ENCODE results near the gene CXCL11.
"Not testable (repeated sequence)": the region's sequence is repeated elsewhere in the genome, so short reads cannot be mapped to it uniquely, and the experiment has no call there.

The CXCL11 gene

GRCh38 chr4:76035799-76036380 lies at the start of gene CXCL11:
CXCL11 (minus strand) TSS chr4:76036070; CDS start chr4:76035987, 83 bp downstream.
- DNase-seq, result no peak

DNA sequence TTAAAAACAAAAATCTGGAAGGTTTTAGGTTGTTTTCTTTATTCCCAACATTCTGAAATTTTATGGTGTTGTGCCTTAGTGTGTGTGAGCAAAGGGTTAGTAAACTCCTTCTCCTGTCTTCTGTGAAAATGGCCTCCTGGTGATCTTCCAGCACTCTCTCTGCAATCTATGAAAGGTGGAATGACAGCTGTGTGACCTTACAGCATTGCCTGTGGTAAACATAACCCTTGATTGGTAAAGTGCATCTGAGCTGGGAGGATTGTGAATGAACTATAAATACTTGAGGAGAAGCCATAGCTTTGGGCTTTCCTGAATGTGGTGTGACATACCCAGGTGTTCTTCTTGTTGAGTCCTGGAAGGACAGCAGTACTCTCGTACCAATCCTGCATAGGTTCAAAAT lies 48.7 kb upstream of the CXCL11 start:
- DNase-seq, result no peak

GRCh38 chr4:76083386-76083988 lies 47.6 kb upstream of the CXCL11 start:
- DNase-seq, result no peak

DNA sequence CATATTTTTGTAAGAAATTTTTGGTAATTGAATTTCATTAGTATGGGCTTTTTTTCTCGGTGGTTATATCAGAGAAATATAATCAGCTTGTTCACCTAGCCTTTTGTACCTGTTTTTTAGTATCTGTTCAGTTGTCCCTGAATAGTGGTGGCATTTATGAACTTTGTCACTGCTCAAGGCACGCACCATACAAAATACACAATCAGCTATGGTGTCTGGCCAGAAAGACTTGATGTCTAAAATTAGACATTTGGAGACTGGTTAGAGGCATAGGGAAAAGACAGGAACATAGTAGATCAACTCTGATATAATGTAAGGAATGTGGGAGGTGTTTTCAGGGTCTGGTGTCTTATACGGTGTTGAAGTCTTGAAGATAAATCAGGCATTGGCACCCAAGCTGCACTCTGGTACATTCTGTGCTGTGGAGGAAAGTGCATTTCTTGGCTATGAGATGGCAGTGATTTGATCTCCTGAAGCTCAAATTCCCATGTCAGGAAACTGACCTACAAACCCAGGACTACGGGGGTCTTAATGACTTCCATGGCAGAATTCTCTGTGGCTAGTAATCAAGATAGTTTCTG lies 42.3 kb upstream of the CXCL11 start:
- no peak for DNase-seq

DNA sequence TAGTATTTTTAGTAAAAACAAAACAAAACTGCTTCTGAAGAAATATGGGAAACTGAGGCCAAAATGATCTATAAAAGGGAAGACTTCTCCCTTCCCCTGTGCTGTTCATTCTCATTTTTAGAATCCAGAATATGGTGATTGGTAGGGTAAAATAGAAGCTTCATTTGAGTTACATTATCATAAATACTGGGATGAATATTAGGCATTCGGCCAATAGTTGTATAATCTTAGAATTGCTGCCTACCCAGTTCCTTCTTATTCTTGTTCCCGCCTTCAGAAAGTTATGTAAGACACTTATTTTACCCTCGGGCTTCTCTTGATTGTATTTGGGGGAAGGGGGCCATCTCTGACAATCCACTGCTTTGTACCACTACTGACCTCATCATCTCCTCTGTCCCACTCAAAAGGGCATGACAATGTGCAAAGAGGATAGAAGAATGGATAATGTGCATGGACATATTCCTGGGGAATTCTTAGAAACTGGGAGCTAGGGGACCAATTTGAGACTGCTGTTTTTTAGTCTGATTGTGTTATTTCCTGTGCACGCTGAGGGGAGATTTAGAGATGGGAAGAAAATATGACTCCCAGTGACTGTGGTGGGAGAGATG lies 39.2 kb upstream of the CXCL11 start:
- DNase-seq, result no peak

GRCh38 chr4:76074468-76074867 lies 38.6 kb upstream of the CXCL11 start, which contains the start of gene ART3:
ART3 (plus strand) TSS chr4:76074709; CDS start chr4:76075890, 1,181 bp downstream.
- DNase-seq, result no peak

- no peak for DNase-seq
Observed at GRCh38 chr4:76072760-76073159, 36.9 kb upstream of the CXCL11 start.

- DNase-seq, result peak; percentile 39 to 82 (median 75)
Observed at GRCh38 chr4:76067652-76068286, 31.9 kb upstream of the CXCL11 start.

- no peak for DNase-seq
Observed at GRCh38 chr4:76066546-76066945, 30.7 kb upstream of the CXCL11 start.

- no peak for DNase-seq
Observed at GRCh38 chr4:76061982-76062381, 26.1 kb upstream of the CXCL11 start.

DNA sequence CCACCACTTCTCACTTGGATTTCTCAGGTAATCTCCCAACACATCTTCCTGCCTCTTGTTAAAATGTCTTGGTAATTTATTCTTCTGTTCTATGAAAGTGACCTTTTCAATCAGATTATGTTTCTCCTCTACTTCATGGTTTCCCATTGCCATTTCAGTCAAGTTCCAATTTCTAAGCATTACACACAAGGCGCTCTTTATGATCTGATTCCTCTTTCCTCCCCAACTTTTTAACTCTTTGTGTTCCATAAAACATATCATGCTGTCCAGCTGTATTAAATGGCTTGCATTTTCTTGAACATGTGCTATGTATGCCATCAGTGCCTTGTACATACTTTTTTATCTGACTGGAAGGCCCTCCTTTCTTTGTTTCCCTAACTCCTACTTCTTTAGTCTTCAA lies 25.6 kb upstream of the CXCL11 start:
- no peak for DNase-seq

GRCh38 chr4:76060506-76060905 lies 24.6 kb upstream of the CXCL11 start:
- no peak for DNase-seq

GRCh38 chr4:76059750-76060149 lies 23.9 kb upstream of the CXCL11 start:
- DNase-seq, result no peak

DNA sequence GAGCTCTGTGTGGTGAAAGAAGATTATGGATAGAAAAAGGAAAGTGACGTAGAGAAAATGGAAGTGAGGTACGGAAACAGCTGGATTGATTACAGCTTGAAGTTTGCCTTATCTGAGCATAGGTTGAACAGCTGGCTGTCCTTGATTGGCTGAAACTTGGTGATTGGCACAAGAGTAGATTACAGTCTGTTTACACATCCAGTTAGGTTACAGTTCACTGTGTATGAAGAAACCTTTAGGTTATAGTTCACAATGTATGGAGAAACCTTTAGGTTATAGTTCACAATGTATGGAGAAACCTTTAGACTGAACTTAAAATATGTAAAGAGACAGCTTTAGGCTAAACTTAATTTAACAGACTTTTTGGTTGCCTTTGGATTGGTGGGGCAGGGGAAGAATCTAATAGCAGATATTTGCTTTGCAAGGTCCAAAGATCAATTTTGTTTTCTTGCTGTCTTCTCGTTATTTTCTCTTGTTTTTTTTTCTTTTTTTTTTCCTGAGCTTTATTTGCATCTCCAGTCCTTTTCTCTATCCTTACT lies 23.1 kb upstream of the CXCL11 start:
- no peak for DNase-seq

DNA sequence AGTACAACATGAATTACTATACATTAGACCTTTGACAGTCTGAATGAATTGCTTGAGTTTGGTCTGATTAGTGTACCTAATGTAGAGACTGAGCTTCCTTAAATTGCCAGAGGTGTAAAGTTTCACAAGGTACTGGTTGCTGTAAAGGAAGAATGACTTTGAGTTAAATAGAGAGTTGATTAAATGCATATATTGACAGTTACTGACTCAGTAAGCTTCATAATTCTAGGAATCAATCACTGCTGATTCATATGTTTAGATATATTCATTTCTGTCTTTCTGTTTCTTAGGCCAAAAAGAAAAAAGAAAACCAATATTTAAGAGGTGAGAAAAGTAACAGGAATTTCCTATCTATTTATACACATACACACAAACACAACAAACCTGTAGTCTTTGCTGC lies 22.4 kb upstream of the CXCL11 start:
- no peak for DNase-seq

- DNase-seq, result no peak
Observed at GRCh38 chr4:76055421-76055820, 19.6 kb upstream of the CXCL11 start.

- DNase-seq, result peak in 2 of 3 experiments; percentile 24 to 44
Observed at GRCh38 chr4:76055016-76055415, 19.1 kb upstream of the CXCL11 start.

- no peak for DNase-seq
Observed at GRCh38 chr4:76053730-76054129, 17.9 kb upstream of the CXCL11 start.

DNA sequence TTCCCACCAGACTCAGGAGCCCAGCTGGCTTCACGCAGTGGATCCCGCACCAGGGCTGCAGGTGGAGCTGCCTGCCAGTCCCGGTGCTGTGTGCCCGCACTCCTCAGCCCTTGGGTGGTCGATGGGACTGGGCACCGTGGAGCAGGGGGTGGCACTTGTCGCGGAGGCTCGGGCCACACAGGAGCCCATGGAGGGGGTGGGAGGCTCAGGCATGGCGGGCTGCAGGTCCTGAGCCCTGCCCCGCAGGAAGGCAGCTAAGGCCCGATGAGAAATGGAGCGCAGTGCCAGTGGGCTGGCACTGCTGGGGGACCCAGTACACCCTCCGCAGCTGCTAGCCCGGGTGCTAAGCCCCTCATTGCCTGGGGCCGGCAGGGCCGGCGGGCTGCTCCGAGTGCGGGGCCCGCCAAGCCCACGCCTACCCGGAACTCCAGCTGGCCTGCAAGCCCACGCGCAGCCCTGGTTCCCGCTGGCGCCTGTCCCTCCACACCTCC lies 14.7 kb upstream of the CXCL11 start:
- not testable (repeated sequence) for DNase-seq

- not testable (repeated sequence) for DNase-seq
Observed at GRCh38 chr4:76049860-76050416, 14.1 kb upstream of the CXCL11 start.

- not testable (repeated sequence) for DNase-seq
Observed at GRCh38 chr4:76044686-76045085, 8.8 kb upstream of the CXCL11 start.

DNA sequence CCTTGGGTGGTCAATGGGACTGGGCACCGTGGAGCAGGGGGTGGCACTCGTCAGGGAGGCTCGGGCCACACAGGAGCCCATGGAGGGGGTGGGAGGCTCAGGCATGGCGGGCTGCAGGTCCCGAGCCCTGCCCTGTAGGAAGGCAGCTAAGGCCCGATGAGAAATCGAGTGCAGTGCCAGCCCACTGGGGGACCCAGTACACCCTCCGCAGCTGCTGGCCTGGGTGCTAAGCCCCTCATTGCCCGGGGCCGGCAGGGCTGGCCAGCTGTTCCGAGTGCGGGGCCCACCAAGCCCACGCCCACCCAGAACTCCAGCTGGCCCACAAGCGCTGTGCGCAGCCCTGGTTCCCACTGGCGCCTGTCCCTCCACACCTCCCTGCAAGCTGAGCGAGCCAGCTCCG lies 7.4 kb upstream of the CXCL11 start:
- DNase-seq, result not testable (repeated sequence)

Data from NCI-H1417 (cell line).